Mesendoderm (in vitro differentiated cells): Measurements from ENCODE around the gene POLR3H.

Experiments
- DNase-seq: peaks from one replicate; pipeline ENCODE4 v3.0.0; 2013
- H2AK5ac ChIP-seq: 2 replicates; pipeline ENCODE4 v1.6.1; 2013; ENCODE audit warnings: low read length, inconsistent platforms
- H2BK120ac ChIP-seq: 2 replicates; pipeline ENCODE4 v1.6.1; 2013; ENCODE audit warnings: low read depth, mild to moderate bottlenecking, low read length, moderate library complexity, mixed read lengths
- H2BK15ac ChIP-seq: replicated peaks from 2 replicates; pipeline ENCODE4 v1.6.1; 2013; ENCODE audit warnings: low read depth, mild to moderate bottlenecking, moderate library complexity
- H2BK5ac ChIP-seq: 2 replicates; pipeline ENCODE4 v1.6.1; 2013; ENCODE audit warnings: low read length, inconsistent platforms
- H3K18ac ChIP-seq: 2 replicates; pipeline ENCODE4 v1.6.1; 2013; ENCODE audit warnings: mild to moderate bottlenecking, low read length, mixed read lengths
- H3K23ac ChIP-seq: one replicate; pipeline ENCODE4 v1.6.1; 2013; ENCODE audit warnings: low read length
- H3K27ac ChIP-seq: 2 replicates; pipeline ENCODE4 v1.5.1; 2013; ENCODE audit warnings: low read depth, mild to moderate bottlenecking, inconsistent platforms, low read length, moderate library complexity
- H3K27me3 ChIP-seq: 2 replicates; pipeline ENCODE4 v1.6.1; 2013; ENCODE audit warnings: low read length, control low read depth, mild to moderate bottlenecking, inconsistent platforms; ENCODE audit not compliant: insufficient read depth, poor library complexity
- H3K36me3 ChIP-seq: 2 replicates; pipeline ENCODE4 v1.6.1; 2013; ENCODE audit warnings: low read length, inconsistent platforms; ENCODE audit not compliant: control insufficient read depth, insufficient read depth
- H3K4ac ChIP-seq: one replicate; pipeline ENCODE4 v1.6.1; 2013; ENCODE audit warnings: low read depth, mild to moderate bottlenecking, low read length, moderate library complexity
- H3K4me1 ChIP-seq: 2 replicates; pipeline ENCODE4 v1.6.1; 2013; ENCODE audit warnings: low read depth, low read length, inconsistent platforms; ENCODE audit not compliant: control insufficient read depth
- H3K4me2 ChIP-seq: 2 replicates; pipeline ENCODE4 v1.6.1; 2013; ENCODE audit warnings: low read length
- H3K4me3 ChIP-seq: 2 replicates; pipeline ENCODE4 v1.5.1; 2013; ENCODE audit warnings: mild to moderate bottlenecking, low read length
- H3K56ac ChIP-seq: one replicate; pipeline ENCODE4 v1.6.1; 2013; ENCODE audit warnings: low read length
- H3K79me1 ChIP-seq: 2 replicates; pipeline ENCODE4 v1.6.1; 2013; ENCODE audit warnings: low read length, inconsistent platforms
- H3K79me2 ChIP-seq: 2 replicates; pipeline ENCODE4 v1.6.1; 2013; ENCODE audit warnings: mild to moderate bottlenecking, low read length; ENCODE audit not compliant: control insufficient read depth, insufficient read depth
- H3K9ac ChIP-seq: 2 replicates; pipeline ENCODE4 v1.6.1; 2013; ENCODE audit warnings: low read length, inconsistent platforms
- H4K5ac ChIP-seq: one replicate; pipeline ENCODE4 v1.6.1; 2013; ENCODE audit warnings: low read length
- H4K8ac ChIP-seq: one replicate; pipeline ENCODE4 v1.6.1; 2013; ENCODE audit warnings: low read depth, mild to moderate bottlenecking, control low read depth, low read length, moderate library complexity
- WGBS: extraction: QIAGEN DNeasy Blood & Tissue Kit; methylation state at CpG from one replicate; pipeline ENCODE4 v1.1.7; 2013; ENCODE audit warnings: low lambda C conversion rate, missing lambda C conversion rate; ENCODE audit not compliant: insufficient coverage; ENCODE audit errors: extremely low coverage; 5-methylcytosine and 5-hydroxymethylcytosine counted together

POLR3H gene

GRCh38 chr22:41584881-41585280 is 40.6 kb upstream of the POLR3H start:
- Histone ChIP-seq H4K8ac (no peak overlapping the region), H3K18ac (no peak overlapping the region), H3K79me1 (no peaks in the 10 kb centered on the region), H3K23ac (no peak overlapping the region), H3K36me3 (no peaks in the 10 kb centered on the region), H3K4me2 (no peak overlapping the region), H3K27ac (no peak overlapping the region), H3K4ac (no peak overlapping the region), H2BK5ac (no peak overlapping the region), H2BK15ac (no peak overlapping the region), H3K56ac (no peak overlapping the region), H4K5ac (no peak overlapping the region), H3K4me3 (no peak overlapping the region), H3K27me3 (no peaks in the 10 kb centered on the region), H2BK120ac (no peak overlapping the region), H3K4me1 (no peaks in the 10 kb centered on the region), H3K9ac (no peak overlapping the region), H2AK5ac (no peak overlapping the region), H3K79me2 (no peaks in the 10 kb centered on the region)
- no CpG with 5 or more reads among the region's 6 CpGs for WGBS
- no peak for DNase-seq

- H4K8ac ChIP-seq, result no peak overlapping the region
- no peak overlapping the region for H3K4me3 ChIP-seq
- no peak overlapping the region for H3K4ac ChIP-seq
- no peak overlapping the region for H2BK120ac ChIP-seq
- no peak overlapping the region for H2AK5ac ChIP-seq
- no peak for DNase-seq
- no peak overlapping the region for H3K27ac ChIP-seq
- no peak overlapping the region for H3K23ac ChIP-seq
- H3K4me1 ChIP-seq, result no peaks in the 10 kb centered on the region
- no peak overlapping the region for H3K18ac ChIP-seq
- no peak overlapping the region for H2BK15ac ChIP-seq
- H3K9ac ChIP-seq, result no peak overlapping the region
- WGBS, result no CpG with 5 or more reads among the region's 8 CpGs
- H3K56ac ChIP-seq, result no peak overlapping the region
- no peaks in the 10 kb centered on the region for H3K79me2 ChIP-seq
- no peaks in the 10 kb centered on the region for H3K79me1 ChIP-seq
- no peak overlapping the region for H4K5ac ChIP-seq
- H3K4me2 ChIP-seq, result no peak overlapping the region
- no peaks in the 10 kb centered on the region for H3K36me3 ChIP-seq
- H3K27me3 ChIP-seq, result no peaks in the 10 kb centered on the region
- no peak overlapping the region for H2BK5ac ChIP-seq
Measured at GRCh38 chr22:41582694-41583093, 38.4 kb upstream of the POLR3H start.

DNA sequence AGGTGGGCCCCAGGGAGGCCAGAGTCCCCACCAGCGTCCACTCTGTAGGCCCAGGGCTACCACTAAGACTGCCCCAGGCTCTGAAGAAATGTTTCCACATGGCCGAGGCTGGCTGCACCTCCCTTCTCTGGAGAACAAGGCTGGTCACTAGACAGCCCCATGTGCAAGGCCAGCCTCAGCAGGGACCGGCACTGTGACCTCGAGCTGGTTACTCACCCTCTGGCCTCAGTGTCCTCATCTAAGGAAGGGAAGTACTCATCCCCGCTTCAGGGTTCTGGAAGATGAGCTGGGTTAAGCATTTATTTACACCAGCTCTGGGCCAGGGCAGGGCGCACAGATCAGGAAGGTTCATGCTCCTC is 35.7 kb upstream of the POLR3H start:
- H3K79me2 ChIP-seq, result no peaks in the 10 kb centered on the region
- H3K23ac ChIP-seq, result no peak overlapping the region
- no peak overlapping the region for H2BK15ac ChIP-seq
- H3K4me2 ChIP-seq, result no peak overlapping the region
- no peak for DNase-seq
- H3K79me1 ChIP-seq, result no peaks in the 10 kb centered on the region
- H2AK5ac ChIP-seq, result no peak overlapping the region
- no peak overlapping the region for H4K8ac ChIP-seq
- no peaks in the 10 kb centered on the region for H3K36me3 ChIP-seq
- no peak overlapping the region for H2BK120ac ChIP-seq
- H4K5ac ChIP-seq, result no peak overlapping the region
- no peak overlapping the region for H3K27ac ChIP-seq
- H3K4ac ChIP-seq, result no peak overlapping the region
- WGBS, result no CpG with 5 or more reads among the region's 6 CpGs
- no peak overlapping the region for H3K18ac ChIP-seq
- H3K4me1 ChIP-seq, result no peaks in the 10 kb centered on the region
- H3K4me3 ChIP-seq, result no peak overlapping the region
- no peaks in the 10 kb centered on the region for H3K27me3 ChIP-seq
- no peak overlapping the region for H2BK5ac ChIP-seq
- no peak overlapping the region for H3K9ac ChIP-seq
- H3K56ac ChIP-seq, result no peak overlapping the region

GRCh38 chr22:41579297-41579996 is 35.2 kb upstream of the POLR3H start:
- H4K5ac ChIP-seq, result no peak overlapping the region
- no peak overlapping the region for H2BK15ac ChIP-seq
- H3K27me3 ChIP-seq, result no peaks in the 10 kb centered on the region
- no peak overlapping the region for H3K27ac ChIP-seq
- H2BK120ac ChIP-seq, result no peak overlapping the region
- no peak overlapping the region for H2AK5ac ChIP-seq
- no peaks in the 10 kb centered on the region for H3K4me1 ChIP-seq
- H4K8ac ChIP-seq, result no peak overlapping the region
- H3K79me2 ChIP-seq, result no peaks in the 10 kb centered on the region
- H3K4me2 ChIP-seq, result no peak overlapping the region
- H3K23ac ChIP-seq, result no peak overlapping the region
- H3K79me1 ChIP-seq, result no peaks in the 10 kb centered on the region
- H2BK5ac ChIP-seq, result no peak overlapping the region
- no peak overlapping the region for H3K4me3 ChIP-seq
- no peak for DNase-seq
- H3K18ac ChIP-seq, result no peak overlapping the region
- no peak overlapping the region for H3K9ac ChIP-seq
- H3K36me3 ChIP-seq, result no peaks in the 10 kb centered on the region
- no CpG with 5 or more reads among the region's 12 CpGs for WGBS
- no peak overlapping the region for H3K56ac ChIP-seq
- no peak overlapping the region for H3K4ac ChIP-seq

DNA sequence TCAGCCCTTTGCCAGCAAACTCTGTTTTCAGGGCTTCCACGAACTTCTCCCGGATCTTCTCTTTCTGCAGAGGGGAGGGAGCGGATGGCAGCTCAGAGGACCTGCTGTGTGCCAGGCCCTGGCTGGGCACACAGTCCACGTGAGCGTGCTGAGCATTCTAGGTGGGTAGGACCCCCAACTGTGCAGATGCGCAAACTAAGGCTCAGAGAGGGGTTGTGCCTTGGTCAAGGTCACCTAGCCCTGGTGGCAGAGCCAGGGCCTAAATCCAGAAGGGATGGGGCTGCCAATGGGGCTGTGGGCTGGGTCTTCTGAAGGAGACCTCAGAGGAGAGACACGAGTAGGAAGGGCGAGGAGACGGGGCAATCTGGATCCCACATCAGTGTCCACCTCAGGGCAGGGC is 34.5 kb upstream of the POLR3H start:
- no CpG with 5 or more reads among the region's 9 CpGs for WGBS
- DNase-seq, result no peak
- Histone ChIP-seq H4K5ac (no peak overlapping the region), H3K23ac (no peak overlapping the region), H2BK15ac (no peak overlapping the region), H3K56ac (no peak overlapping the region), H3K79me1 (no peaks in the 10 kb centered on the region), H3K79me2 (no peaks in the 10 kb centered on the region), H3K4ac (no peak overlapping the region), H3K27ac (no peak overlapping the region), H3K4me1 (no peaks in the 10 kb centered on the region), H3K27me3 (no peaks in the 10 kb centered on the region), H2AK5ac (no peak overlapping the region), H3K4me2 (no peak overlapping the region), H3K18ac (no peak overlapping the region), H3K9ac (no peak overlapping the region), H3K4me3 (no peak overlapping the region), H3K36me3 (no peaks in the 10 kb centered on the region), H2BK5ac (no peak overlapping the region), H2BK120ac (no peak overlapping the region), H4K8ac (no peak overlapping the region)

DNA sequence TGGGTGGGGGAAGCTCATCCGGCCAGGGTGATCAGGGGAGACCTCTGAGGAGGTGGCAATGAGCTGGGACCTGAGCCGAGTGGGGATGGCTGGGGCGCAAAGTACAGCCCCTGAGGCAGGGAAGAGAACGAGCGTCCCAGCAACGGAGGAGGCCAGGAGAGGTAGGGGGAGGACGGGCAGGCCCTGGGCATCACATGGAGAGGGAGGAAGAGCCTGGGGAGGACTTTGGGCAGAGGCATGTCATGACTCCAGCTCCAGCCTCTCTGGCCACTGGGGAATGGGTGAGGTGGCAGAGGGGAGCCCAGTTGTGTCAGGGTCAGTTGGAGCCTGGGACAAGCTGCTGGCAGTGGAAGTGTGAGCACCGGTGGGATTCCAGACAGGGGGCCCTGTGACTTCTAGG is 33.8 kb upstream of the POLR3H start:
- Histone ChIP-seq H3K79me1 (no peaks in the 10 kb centered on the region), H3K56ac (no peak overlapping the region), H2BK120ac (no peak overlapping the region), H3K4me2 (no peak overlapping the region), H4K5ac (no peak overlapping the region), H3K27me3 (no peaks in the 10 kb centered on the region), H3K36me3 (no peaks in the 10 kb centered on the region), H2BK15ac (no peak overlapping the region), H3K9ac (no peak overlapping the region), H3K18ac (no peak overlapping the region), H3K4me3 (no peak overlapping the region), H3K23ac (no peak overlapping the region), H4K8ac (no peak overlapping the region), H3K4me1 (no peaks in the 10 kb centered on the region), H2AK5ac (no peak overlapping the region), H2BK5ac (no peak overlapping the region), H3K79me2 (no peaks in the 10 kb centered on the region), H3K27ac (no peak overlapping the region), H3K4ac (no peak overlapping the region)
- DNase-seq, result no peak
- WGBS, result no CpG with 5 or more reads among the region's 8 CpGs
